HG02798 (cell line): Measurements from ENCODE around the gene PCCA.
"Not testable (repeated sequence)": the region's sequence is repeated elsewhere in the genome, so short reads cannot be mapped to it uniquely, and the experiment has no call there.

Experiments
- ATAC-seq: cut with Tn5 transposase; IDR thresholded peaks from one replicate; pipeline ENCODE4 v1.9.1; 2021; ENCODE audit warnings: mild to moderate bottlenecking; ENCODE audit not compliant: unreplicated experiment, poor library complexity

The PCCA gene

GRCh38 chr13:100552755-100553154 lies 463.9 kb downstream of the PCCA start:
- no peak for ATAC-seq

GRCh38 chr13:100559886-100560285 lies 471.0 kb downstream of the PCCA start:
- ATAC-seq: no peak

GRCh38 chr13:100560498-100561157 lies 471.7 kb downstream of the PCCA start:
- no peak for ATAC-seq

GRCh38 chr13:100561158-100561499 lies 472.2 kb downstream of the PCCA start:
- no peak for ATAC-seq

- no peak for ATAC-seq
These were observed 472.8 kb downstream of the PCCA start for GRCh38 chr13:100561599-100562204.

DNA sequence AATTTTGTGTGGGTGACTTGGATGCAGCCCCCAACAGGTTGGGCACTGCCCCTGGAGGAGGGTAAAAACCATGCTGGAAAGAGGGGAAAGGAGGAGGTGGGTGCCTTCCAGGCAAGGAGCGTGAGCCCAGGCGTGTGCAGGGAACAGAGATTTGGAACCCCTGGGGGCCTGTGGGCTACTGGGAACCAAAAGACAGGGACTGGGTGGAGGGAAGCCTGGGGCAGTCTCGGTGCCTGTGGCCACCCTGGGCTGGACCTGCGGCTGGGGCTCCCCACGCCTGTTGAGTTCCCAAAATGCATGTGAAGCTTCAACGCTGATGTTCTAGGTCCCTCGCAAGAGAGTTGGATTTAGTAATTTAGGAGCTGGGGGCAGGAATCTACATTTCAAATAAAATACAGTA lies 474.9 kb downstream of the PCCA start:
- no peak for ATAC-seq

DNA sequence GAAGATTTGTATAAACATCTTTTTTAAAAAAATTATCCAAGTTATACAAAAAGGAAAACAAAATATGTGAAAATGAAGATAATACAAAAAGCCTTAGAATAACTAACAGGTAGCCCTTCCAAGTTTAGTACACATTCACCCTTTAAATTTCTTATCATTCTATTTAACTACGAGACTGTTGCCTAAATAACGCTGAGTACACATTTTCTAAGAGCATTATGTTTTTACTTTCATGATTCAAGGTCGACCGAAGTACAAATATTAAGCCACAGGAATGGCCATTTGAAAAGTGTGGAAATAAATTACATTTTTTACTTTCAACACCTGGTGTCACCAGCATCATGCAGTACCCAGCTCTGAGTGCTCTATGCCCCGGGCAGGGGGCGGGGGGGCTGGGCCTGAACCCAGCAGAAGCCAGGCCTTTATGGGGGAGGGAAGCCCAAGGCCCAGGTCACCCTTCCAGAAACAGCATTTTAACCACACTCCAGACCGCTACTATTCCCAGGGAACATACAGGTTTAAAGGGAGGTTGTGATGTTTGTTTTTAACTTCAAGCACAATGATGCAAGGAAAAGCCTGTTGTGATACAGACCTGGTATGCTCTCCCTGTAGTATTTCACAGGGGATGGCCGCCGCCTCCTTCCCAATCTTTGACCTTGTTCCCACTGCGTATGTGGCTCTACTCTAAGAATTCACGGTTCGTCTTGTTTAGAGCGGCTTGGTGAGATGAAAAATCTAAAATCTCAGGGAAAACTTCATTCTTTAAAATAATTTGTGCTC lies 475.7 kb downstream of the PCCA start:
- no peak for ATAC-seq

GRCh38 chr13:100565286-100565685 lies 476.4 kb downstream of the PCCA start:
- ATAC-seq: no peak

DNA sequence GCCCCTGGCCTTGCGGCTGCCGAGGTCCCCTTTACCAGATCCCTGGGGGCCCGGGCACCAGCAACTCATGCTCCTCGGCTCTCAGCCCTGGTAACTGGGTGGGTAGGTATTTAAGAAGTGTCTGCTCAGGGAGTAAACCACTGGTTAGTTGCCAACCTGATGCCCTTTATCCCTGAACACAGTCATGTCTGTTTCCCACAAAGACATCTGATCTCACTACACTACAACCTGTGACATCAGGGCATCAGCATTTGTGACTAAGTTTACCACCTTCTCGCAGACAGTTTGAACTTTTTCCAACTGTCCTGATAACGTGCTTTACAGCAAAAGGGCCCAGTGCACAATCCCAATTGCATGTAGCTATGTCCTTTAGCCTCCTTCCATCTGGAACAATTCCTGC lies 477.6 kb downstream of the PCCA start:
- no peak for ATAC-seq

DNA sequence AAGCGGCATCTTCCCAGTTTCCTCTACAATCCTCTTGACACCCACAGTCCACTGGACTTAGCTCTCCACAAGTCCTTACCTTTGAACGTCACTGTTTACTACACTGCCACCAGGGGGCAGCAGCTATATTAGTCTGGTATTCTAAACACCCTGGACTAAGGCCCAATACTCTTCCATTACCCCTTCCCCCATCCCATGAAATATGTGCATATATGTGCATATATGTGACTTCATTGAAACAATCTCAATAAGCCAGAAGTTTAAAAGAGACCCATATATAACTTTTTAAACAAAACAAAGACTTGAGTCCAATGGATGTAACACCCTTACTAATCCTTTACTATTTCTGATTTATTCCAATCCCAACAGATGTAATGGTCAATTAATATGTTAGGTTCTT lies 484.2 kb downstream of the PCCA start:
- ATAC-seq: peak; percentile 99

- ATAC-seq: not testable (repeated sequence)
These were observed 488.3 kb downstream of the PCCA start for GRCh38 chr13:100577239-100577638.
